ENCODE measurements around the gene PNLIPRP2. TPM values are rescaled to one million over a fixed set of nuclear protein-coding genes. Genes with fewer than 3 reads are reported as not detected.
A peak's percentile ranks its signal among the peaks of the same experiment; 100 is the strongest.

Gene PNLIPRP2
- total RNA-seq, 4 donors from 2014 or later, result not detected

DNA sequence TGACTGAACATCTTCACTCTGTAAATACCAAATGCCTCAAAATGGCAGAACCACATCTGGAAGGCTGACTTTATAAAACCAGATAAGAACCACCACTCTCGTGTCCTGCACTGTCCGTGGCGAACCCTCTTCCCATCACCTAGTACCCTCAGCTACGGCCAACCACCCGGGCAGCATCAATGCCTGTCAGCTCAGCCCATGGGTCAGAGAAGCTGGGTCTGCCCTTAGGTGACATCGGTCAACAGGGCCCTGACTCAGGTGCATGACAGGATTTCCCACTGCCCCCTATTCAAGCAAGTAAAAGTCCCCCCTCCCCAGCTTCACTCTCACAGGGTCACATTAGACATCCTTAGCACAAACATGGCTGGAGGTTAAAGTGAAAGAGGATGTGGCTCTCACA, 65.1 kb downstream of the PNLIPRP2 start:
- TF ChIP-seq, protein P1, sequence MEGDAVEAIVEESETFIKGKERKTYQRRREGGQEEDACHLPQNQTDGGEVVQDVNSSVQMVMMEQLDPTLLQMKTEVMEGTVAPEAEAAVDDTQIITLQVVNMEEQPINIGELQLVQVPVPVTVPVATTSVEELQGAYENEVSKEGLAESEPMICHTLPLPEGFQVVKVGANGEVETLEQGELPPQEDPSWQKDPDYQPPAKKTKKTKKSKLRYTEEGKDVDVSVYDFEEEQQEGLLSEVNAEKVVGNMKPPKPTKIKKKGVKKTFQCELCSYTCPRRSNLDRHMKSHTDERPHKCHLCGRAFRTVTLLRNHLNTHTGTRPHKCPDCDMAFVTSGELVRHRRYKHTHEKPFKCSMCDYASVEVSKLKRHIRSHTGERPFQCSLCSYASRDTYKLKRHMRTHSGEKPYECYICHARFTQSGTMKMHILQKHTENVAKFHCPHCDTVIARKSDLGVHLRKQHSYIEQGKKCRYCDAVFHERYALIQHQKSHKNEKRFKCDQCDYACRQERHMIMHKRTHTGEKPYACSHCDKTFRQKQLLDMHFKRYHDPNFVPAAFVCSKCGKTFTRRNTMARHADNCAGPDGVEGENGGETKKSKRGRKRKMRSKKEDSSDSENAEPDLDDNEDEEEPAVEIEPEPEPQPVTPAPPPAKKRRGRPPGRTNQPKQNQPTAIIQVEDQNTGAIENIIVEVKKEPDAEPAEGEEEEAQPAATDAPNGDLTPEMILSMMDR (IDR thresholded peaks at IDR 0.05), result no peak
- TF ChIP-seq POLR2A (IDR thresholded peaks at IDR 0.05), result no peak
- H3K4me3 ChIP-seq, result no peak overlapping the region
- no peaks in the 10 kb centered on the region for H3K9me3 ChIP-seq
- intact Hi-C loops (cut with DNase I; ENCODE audit: low total_unique reads), result loop anchor here (10.0 kb wide), 1 partner anchor 489 kb away; no protein-coding TSS in a partner anchor
- no peaks in the 10 kb centered on the region for H3K36me3 ChIP-seq
- H3K4me1 ChIP-seq, result peaks cover 3 to 9% of the 10 kb centered on the region in 2 donors
- no peak overlapping the region for H3K27ac ChIP-seq
- H3K27me3 ChIP-seq, result no peaks in the 10 kb centered on the region
- no peak for DNase-seq

DNA sequence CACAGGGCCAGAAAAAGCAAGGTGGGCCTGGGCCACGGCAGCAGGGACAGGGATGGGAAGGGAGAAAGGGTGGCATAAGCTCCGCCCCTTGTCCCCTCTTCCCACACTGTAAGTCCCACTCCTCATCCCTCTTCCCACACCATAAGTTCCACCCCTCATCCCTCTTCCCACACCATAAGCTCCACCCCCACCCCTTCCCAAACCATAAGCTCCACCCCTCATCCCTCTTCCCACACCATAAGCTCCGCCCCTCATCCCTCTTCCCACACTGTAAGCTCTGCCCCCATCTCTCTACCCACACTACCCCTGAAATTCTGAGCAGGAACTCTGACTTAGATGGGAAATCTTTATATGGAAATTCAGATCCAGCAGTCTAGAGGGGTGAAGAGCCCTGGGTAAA, 65.9 kb downstream of the PNLIPRP2 start:
- Histone ChIP-seq H3K4me3 (no peak overlapping the region), H3K4me1 (peaks cover 3 to 12% of the 10 kb centered on the region in 2 donors), H3K27ac (no peak overlapping the region), H3K27me3 (no peaks in the 10 kb centered on the region), H3K36me3 (no peaks in the 10 kb centered on the region), H3K9me3 (no peaks in the 10 kb centered on the region)
- no peak for DNase-seq
- no peak for TF ChIP-seq POLR2A (IDR thresholded peaks at IDR 0.05)
- TF ChIP-seq, protein P1 (IDR thresholded peaks at IDR 0.05), result no peak
- intact Hi-C loops (cut with DNase I; ENCODE audit: low total_unique reads), result loop anchor here (10.0 kb wide), 1 partner anchor 488 kb away; no protein-coding TSS in a partner anchor

DNA sequence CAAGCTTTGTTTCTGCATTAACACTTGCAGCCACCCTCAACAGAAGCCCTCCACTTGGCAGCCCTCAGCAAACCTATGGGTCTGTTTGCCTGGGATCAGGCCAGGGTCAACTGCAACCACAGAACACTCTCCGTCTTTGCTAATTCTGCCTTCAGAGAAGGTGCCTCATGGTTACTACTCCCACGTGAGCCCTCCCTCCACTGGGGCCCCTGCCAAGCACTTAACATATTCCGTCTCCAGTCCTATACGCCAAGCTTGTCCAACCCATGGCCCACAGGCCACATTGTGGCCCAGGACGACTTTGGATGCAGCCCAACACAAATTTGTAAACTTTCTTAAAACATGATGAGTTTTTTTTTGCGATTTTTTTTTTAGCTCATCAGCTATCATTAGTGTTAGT, 66.9 kb downstream of the PNLIPRP2 start:
- Histone ChIP-seq H3K4me1 (peaks cover 3 to 14% of the 10 kb centered on the region in 2 donors), H3K36me3 (no peaks in the 10 kb centered on the region), H3K9me3 (no peaks in the 10 kb centered on the region), H3K27me3 (no peaks in the 10 kb centered on the region), H3K27ac (peak overlapping the region in 1 of 2 donors; percentile 21), H3K4me3 (no peak overlapping the region)
- no peak for DNase-seq
- intact Hi-C loops (cut with DNase I; ENCODE audit: low total_unique reads), result loop anchor here (10.0 kb wide), 1 partner anchor 487 kb away; no protein-coding TSS in a partner anchor
- no peak for TF ChIP-seq POLR2A (IDR thresholded peaks at IDR 0.05)
- TF ChIP-seq, protein P1 (IDR thresholded peaks at IDR 0.05), result no peak

DNA sequence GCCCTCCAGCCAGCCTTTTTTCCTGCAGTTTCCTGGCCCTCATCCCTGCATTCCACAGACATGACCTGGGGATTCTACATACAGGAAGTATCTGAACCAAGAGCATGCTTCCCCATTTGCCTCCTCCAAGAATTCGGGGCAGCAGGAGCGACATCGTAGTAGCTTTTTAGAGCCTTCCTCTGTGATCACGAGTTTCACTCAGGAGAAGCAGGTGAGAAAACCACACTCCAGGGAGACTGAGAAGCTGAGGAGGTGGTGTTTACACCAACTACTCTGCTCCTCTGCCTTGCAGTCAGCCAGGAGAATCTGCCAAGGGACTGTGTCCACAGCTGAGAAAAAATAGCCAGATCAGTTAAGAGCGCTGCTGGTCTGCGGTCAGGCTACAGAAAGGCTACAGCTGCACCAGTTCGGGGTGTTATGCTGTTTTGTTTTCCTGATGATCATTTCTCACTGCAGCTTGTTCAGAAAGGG, 67.5 kb downstream of the PNLIPRP2 start:
- intact Hi-C loops (cut with DNase I; ENCODE audit: low total_unique reads), result loop anchor here (10.0 kb wide), 1 partner anchor 487 kb away; no protein-coding TSS in a partner anchor
- H3K9me3 ChIP-seq, result no peaks in the 10 kb centered on the region
- no peak overlapping the region for H3K4me3 ChIP-seq
- H3K27me3 ChIP-seq, result no peaks in the 10 kb centered on the region
- H3K36me3 ChIP-seq, result no peaks in the 10 kb centered on the region
- H3K4me1 ChIP-seq, result peaks cover 3 to 14% of the 10 kb centered on the region in 2 donors
- H3K27ac ChIP-seq, result peak overlapping the region; percentile 51 to 58
- TF ChIP-seq, protein P1 (IDR thresholded peaks at IDR 0.05), result no peak
- TF ChIP-seq POLR2A (IDR thresholded peaks at IDR 0.05), result no peak
- peak; percentile 42 to 46 for DNase-seq

DNA sequence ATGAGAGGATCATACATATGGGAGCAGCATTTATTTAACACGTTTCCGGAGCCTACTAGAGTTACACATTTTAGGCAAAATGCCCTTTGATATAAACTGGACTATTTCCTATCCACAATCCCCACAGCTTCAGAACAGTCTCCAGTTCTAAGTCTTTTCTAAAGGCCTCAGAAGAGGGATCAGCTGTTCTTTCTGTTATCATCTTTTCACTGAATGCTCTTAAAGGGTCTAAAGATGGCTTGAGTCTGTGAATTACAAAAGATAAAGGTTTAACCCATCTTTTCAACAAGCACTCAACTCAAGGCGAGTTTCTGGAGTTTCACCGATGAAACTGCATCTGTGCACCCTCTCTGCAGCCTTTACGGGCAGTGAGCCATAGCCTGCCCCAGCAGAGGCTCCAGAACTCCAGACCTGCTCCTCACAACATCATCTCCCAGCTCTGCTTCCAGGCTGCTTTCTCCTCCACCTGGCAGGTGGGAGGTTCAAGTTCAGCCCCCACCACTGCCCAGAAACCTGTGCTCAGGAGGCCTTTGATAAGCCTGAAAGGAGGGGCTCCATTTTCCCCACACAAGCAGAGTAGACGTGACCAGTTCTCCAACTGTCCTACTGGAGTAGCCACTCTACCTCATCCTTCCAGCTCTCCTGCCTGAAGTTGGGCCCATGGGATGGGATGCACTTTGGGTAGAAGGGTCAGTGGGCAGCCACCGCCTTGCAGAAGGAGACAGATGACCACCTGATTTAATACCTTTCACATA, 68.2 kb downstream of the PNLIPRP2 start:
- Histone ChIP-seq H3K27me3 (no peaks in the 10 kb centered on the region), H3K27ac (peak overlapping the region; percentile 51 to 58), H3K36me3 (no peaks in the 10 kb centered on the region), H3K4me3 (no peak overlapping the region), H3K4me1 (peaks cover 3 to 14% of the 10 kb centered on the region in 2 donors), H3K9me3 (no peaks in the 10 kb centered on the region)
- intact Hi-C loops (cut with DNase I; ENCODE audit: low total_unique reads), result loop anchor here (10.0 kb wide), 1 partner anchor 486 kb away; no protein-coding TSS in a partner anchor
- DNase-seq, result no peak
- TF ChIP-seq, protein P1 (IDR thresholded peaks at IDR 0.05), result no peak
